Tibial nerve (tissue), 3 donors: ENCODE measurements around the gene COL4A2.

Source experiments
- POLR2A ChIP-seq, 2 donors: fragments of 450-650 bp; IDR thresholded peaks; one replicate each; pipeline ENCODE4 v1.6.1; 2017; ENCODE audit warnings: antibody characterized with exemption in 2 of 2, mild to moderate bottlenecking in 2 of 2, moderate library complexity in 2 of 2
- TF ChIP-seq, protein P1 (sequence below), 5 experiments: fragments of 200-600 bp in 3 of 5; fragments of 450-650 bp in 2 of 5; sonication (generic) in 3 of 5; IDR thresholded peaks; one replicate each; pipeline ENCODE4 v1.5.1; 2016 to 2019; ENCODE audit warnings: antibody characterized with exemption in 5 of 5, mild to moderate bottlenecking in 3 of 5, moderate library complexity in 2 of 5

DNA sequence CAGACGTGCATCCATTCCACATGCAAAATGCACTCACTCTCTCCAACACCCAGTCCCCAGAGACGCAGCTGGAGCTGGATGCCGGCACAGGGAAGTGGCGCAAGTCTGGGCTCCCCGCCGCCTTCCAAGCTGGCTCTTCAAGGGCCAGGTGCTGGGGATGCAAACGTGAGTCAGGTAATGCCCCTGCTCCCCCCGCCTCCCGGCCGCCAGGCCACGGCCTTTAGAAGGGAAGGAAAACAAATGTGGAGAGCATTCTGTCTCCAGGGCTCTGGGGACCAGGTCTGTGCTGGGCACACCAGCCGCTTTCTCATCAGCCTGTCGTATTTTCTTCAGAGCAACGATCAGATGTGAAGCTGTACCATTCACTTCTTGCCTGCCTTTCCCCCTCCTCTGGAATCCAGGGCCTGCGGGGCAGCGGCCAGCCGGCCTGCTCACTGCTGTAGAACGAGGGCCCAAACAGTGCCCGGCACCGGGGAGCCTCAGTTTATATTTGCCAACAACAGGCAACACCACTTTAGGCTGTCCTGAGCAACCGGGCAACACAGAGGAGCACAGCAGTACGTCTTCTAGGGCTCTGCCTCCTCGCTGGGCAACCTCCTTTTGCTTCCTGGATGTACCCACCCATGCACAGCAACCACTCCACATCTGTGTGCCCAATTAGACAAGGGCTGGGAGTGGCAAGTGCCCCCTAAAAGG lies 250.7 kb downstream of the COL4A2 start:
- TF ChIP-seq, protein P1, sequence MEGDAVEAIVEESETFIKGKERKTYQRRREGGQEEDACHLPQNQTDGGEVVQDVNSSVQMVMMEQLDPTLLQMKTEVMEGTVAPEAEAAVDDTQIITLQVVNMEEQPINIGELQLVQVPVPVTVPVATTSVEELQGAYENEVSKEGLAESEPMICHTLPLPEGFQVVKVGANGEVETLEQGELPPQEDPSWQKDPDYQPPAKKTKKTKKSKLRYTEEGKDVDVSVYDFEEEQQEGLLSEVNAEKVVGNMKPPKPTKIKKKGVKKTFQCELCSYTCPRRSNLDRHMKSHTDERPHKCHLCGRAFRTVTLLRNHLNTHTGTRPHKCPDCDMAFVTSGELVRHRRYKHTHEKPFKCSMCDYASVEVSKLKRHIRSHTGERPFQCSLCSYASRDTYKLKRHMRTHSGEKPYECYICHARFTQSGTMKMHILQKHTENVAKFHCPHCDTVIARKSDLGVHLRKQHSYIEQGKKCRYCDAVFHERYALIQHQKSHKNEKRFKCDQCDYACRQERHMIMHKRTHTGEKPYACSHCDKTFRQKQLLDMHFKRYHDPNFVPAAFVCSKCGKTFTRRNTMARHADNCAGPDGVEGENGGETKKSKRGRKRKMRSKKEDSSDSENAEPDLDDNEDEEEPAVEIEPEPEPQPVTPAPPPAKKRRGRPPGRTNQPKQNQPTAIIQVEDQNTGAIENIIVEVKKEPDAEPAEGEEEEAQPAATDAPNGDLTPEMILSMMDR (IDR thresholded peaks at IDR 0.05): no peak
- peak in 1 of 2 donors; percentile 2 for TF ChIP-seq POLR2A (IDR thresholded peaks at IDR 0.05)
